GM21526 (cell line): Measurements from ENCODE around the gene DUOX2.
A peak's percentile ranks its signal among the peaks of the same experiment; 100 is the strongest.

ENCODE experiments used
- ATAC-seq: cut with Tn5 transposase; IDR thresholded peaks from one replicate; pipeline ENCODE4 v1.9.1; 2021; ENCODE audit warnings: moderate library complexity; ENCODE audit not compliant: unreplicated experiment, low FRiP score

DUOX2 gene

GRCh38 chr15:45114076-45114750 is at the start of gene DUOX2, which contains the start of gene DUOXA2:
DUOX2 (minus strand) TSS chr15:45114172; CDS start chr15:45113411, 761 bp downstream.
DUOXA2 (plus strand) TSS chr15:45114326; CDS start chr15:45114606, 280 bp downstream.
- no peak for ATAC-seq

GRCh38 chr15:45163508-45163856 is 49.5 kb upstream of the DUOX2 start:
- ATAC-seq, result no peak

- peak; percentile 44 for ATAC-seq
Observed at GRCh38 chr15:45162771-45163507, 49.0 kb upstream of the DUOX2 start.

DNA sequence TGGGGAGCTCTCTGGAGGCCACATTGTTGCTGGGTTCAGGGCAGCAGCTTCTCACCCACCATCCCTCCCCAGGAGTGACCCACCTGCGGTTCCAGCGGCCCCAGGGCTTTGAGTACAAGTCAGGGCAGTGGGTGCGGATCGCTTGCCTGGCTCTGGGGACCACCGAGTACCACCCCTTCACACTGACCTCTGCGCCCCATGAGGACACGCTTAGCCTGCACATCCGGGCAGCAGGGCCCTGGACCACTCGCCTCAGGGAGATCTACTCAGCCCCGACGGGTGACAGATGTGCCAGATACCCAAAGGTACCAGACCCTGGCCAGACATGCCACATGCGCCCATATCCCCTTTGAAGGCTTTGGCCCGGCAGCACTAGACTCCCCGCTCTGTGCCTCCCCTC is 47.7 kb upstream of the DUOX2 start:
- no peak for ATAC-seq

DNA sequence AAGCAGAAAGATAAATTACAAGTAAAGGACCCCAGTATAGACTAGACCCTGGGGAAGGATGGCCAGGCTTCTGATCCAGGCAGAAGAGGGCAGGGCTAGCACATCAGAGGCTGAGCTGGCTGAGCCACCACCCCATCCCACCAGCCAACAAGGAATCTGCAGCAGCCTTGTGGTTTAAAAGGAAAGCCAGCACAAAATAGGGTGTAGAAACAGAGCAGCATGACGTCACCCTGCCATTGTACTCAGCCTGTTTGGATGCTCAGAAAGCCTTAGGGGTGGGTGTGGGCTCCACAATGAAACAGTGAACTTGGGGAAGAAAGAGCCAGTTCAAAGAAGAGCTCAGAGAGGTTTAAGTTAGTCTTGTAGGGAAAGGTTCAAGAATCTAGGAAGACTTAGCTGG is 44.0 kb upstream of the DUOX2 start:
- ATAC-seq, result no peak

GRCh38 chr15:45156744-45157455 is 42.9 kb upstream of the DUOX2 start:
- ATAC-seq, result no peak

DNA sequence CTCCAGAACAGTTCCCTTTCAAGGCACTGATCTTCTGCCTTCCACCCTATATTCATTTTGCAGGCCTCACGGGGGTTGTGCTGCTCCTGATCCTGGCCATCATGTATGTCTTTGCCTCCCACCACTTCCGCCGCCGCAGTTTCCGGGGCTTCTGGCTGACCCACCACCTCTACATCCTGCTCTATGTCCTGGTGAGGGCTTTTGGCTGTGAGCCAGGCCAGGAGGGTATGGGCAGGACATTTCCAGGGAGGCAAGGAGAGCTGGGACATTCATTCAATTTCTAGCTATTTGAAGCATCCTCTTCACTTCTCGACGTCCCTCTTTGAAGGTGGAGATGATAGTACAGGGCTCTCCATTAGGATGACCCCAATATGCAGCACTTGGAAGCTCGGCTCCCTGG is 41.8 kb upstream of the DUOX2 start:
- ATAC-seq, result no peak

DNA sequence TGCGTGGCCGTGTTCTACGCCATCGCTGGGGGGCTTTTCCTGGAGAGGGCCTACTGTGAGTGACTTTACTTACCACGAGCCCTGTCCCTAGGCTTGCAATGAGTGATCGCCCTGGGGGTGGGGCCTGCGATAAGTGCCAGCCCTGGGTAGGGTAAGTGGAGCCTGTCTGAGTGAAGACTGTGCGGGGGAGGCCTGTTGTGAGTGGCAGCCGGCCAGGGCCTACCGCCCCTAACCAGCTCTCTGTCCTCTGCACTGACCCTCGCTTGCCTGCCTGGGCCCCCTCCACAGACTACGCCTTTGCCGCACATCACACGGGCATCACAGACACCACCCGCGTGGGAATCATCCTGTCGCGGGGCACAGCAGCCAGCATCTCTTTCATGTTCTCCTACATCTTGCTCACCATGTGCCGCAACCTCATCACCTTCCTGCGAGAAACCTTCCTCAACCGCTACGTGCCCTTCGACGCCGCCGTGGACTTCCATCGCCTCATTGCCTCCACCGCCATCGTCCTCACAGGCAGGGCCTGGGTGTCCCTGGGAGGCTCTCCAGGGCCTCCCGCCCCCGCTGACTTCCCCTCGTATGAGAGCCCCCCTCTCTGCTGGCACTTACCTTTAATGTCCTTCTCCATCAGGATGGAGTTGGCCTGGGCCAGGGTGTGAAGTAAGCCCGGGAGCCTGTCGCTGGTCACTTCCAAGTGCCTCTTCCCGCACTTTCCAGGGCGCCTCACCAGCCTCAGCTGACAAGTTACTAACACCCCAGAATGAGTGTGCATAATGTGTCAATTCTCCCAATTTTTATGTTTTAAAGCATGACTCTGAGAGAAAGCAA is 38.2 kb upstream of the DUOX2 start:
- ATAC-seq, result no peak

GRCh38 chr15:45150997-45151396 is 37.0 kb upstream of the DUOX2 start:
- no peak for ATAC-seq

- no peak for ATAC-seq
Observed at GRCh38 chr15:45150481-45150880, 36.5 kb upstream of the DUOX2 start.

DNA sequence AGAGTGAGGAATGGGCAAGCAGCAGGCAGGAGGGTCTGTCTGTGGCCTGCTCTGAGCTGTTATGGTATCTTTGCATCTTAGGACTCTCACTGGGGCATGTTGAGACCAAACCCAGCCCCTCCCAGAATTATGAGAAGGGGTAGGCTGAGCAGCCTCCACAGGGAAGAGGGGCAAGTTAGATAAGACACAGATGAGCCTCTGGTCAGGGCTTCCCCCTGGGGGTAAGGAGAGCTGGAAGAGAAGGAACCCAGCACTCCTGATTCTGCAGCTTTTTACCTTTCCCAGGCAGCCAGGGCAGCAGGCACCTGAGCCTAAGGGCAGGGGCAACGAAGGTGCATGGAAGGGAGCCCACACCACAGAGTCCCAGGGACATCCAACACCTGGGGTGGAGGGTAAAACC is 35.1 kb upstream of the DUOX2 start:
- no peak for ATAC-seq

DNA sequence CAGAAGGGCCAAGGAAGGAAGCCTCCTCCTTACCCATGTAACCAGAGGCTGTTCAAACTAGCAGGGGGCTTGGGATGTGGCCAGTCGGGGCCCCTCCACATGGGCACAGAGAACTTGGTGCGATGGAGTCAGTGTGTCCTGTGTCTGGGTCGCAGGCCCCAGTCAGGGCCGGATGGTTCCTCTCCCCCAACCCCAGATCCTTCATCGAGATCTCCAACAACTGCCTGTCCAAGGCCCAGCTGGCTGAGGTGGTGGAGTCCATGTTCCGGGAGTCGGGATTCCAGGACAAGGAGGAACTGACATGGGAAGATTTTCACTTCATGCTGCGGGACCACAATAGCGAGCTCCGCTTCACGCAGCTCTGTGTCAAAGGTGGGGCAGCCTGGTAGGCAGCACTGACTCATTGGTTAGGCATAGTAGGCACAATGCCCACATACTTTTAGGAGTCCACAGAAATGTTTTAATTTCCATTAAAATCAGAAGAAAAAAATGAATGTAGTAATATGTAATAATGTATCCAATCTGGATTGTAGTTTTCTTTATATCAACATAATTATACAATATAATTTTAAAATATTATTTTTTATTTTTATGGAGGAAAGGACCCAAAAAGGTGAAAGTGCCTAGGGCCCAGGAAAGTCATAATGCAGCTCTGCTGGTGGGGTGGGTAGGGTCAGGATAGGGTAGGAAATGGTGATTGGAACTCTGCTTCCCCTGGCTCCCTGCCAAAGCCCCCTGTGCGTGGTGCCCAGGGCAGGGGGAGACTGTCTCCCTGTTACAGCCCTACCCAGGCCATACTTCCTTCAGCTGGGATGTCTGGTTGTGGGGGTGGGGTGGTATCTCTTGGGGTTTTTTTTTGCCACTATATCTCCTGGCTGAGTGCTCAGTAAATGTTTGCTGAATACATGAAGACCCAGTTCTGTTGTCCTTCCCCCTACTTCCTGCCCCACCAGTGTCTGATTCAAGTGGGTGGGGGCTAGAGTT is 34.4 kb upstream of the DUOX2 start:
- no peak for ATAC-seq

DNA sequence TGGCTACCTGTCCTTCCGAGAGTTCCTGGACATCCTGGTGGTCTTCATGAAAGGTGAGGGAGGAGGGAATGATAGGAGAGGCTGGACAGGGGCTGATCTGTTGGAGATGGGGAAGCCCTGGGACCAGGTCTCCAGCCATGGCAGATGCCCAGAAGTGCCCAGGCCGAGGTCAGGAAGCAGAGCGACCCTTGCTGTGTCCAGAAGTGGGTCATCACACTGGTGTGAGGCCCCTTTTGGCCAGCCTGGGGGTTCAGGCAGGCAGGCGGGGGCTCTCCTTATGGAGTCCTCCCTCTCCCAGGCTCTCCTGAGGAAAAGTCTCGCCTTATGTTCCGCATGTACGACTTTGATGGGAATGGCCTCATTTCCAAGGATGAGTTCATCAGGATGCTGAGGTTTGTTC is 33.6 kb upstream of the DUOX2 start:
- no peak for ATAC-seq

DNA sequence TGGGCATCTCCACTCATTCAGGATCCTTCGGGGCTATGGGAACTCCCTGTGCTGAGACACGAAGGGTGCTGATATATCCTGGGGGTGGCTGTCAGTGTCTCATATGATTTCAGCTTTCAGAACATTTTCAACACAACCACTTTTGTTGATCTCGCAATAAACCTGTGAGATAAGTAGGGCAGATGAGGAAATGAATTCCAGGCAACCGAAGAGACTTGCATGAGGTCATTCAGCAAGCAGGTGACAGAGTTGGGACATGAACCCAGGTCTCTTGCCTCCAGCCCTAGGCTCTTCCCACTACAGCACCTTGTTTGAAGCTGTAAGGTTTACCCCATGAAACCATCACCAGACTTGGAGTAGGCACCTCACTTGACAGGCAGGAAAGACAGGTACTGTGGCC is 32.4 kb upstream of the DUOX2 start:
- no peak for ATAC-seq

- ATAC-seq, result no peak
Observed at GRCh38 chr15:45144775-45145174, 30.8 kb upstream of the DUOX2 start.

DNA sequence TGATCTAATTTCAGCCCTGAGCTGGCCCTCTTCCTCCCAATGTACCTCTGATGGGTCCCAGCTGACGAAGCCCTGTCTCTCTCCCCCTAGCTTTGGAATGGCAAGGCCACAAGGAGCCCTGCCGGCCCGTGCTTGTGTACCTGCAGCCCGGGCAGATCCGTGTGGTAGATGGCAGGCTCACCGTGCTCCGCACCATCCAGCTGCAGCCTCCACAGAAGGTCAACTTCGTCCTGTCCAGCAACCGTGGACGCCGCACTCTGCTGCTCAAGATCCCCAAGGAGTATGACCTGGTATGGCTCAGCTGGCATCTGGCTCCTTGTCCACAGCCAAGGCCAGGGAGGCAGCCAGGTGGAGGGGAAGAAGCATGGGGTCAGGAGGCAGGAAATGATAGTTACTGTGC is 30.0 kb upstream of the DUOX2 start:
- no peak for ATAC-seq

GRCh38 chr15:45143056-45143455 is 29.1 kb upstream of the DUOX2 start:
- ATAC-seq, result no peak

DNA sequence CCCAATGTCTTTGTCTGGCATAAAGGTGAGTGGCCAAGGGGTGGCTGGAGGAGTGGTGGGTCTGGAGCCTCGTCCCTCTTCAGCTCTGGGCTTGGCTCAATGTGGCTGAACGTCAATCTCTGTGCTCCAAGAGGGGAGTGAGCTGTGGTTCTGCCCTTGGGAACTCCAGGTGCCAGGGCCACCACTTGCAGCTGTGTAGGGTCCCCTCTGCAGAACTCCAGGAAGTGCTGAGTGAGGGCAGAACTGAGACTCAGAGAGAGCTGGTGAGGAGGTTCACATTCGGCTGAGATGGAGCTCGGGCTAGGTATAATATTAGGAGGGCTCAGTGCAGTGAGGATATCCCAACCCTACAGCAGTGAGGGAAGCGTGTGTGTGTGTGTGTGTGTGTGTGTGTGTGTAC is 27.4 kb upstream of the DUOX2 start:
- no peak for ATAC-seq

DNA sequence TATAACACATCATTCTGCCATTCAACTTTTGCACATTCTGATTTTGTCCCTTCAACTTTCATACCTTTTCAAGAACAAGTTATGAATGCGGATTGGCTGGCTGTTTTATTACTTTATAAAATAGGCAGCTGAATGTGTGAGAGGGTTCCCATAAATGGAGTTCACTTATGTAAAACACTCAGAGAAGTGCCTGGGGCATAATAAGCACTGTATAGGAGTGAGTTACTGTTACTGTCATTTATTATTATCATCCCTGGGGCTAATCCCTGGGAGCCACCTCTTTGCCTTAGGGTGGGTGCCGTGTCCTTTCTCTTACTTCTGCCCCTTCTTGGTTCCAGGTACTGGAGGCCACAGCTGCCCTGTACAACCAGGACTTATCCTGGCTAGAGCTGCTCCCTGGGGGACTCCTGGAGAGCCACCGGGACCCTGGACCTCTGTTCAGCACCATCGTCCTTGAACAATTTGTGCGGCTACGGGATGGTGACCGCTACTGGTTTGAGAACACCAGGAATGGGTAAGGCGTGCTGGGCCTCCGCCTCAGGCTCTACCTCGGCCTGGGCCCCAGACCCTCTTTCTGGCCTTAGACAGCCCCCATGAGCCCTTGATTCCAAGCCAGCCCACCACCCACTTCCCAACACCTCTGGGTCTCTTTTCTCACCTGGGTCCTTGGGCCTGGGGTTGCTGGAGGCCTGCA is 26.7 kb upstream of the DUOX2 start:
- no peak for ATAC-seq
